ENCODE measurements around the gene USP47.

Gene USP47

DNA sequence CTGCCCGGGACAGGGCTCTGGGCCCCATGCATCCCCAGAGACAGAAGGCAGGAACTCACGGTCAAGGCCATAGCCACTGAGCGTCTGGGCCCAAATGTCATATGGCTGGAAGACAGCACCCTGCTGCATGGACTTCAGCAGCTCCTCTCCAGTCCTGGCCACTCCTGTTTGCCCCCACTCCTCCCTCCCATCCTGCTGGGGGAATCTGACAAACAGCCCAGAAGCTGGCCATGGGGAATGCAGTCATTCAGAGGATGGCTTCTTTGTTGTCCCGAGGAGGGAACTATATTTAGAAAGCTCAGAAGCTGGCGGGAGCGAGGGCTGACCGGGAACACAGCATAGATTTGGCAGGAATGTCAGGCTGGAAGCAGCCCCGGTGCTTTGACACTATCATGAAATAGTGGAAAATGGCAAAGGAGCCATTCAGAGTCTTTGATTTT, 131.6 kb downstream of the USP47 start:
- no peak for DNase-seq (ENCODE audit: low read depth, low spot score)
- H3K4me3 ChIP-seq (ENCODE audit: low read length) = no peak overlapping the region

GRCh38 chr11:11973866-11974265, 132.1 kb downstream of the USP47 start:
- no peak overlapping the region for H3K4me3 ChIP-seq (ENCODE audit: low read length)
- DNase-seq (ENCODE audit: low read depth, low spot score) = no peak

DNA sequence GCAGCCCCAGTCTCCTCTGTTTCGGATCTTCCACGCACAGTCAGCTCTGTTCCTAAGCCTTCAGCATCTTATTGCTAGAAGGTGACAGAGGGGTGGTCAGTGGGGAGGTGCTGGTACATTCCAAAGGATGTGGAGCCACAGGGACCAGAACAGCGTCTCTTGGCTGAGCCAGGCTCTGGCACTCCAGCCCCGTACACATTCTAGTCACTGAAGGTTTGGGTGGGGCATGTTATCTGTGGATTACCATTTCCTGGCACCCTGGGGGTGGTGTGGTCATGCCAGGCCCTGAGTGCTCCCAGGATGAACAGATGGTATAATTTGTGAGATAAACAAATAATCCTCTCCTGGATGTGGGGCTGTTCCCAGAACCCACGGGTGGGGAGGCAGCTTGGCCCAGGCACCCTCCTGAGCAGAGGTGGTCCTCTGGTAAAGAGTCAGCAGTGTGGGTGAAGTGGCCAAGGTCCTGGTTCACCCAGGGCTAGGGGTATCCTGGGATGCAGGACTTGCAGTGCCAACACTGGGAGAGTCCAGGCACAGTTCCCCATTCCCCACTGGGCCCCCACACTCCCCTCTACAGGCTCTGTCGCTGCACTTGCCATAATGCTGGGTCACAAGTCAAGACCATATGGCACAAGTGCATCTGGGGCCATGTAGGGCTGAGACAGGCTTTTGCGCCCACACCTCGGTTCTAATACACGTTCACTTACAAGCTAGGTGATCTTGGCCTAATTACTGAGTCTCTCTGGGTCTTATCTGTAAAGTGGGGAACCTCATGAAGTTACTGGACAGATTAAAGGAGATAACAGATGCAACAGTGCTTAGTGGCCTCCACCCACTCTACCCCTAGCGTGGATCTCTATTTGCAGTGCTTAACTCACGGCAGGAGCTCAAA, 133.7 kb downstream of the USP47 start:
- H3K4me3 ChIP-seq (ENCODE audit: low read length) = no peak overlapping the region
- DNase-seq (ENCODE audit: low read depth, low spot score) = no peak

GRCh38 chr11:11976481-11977127, 134.8 kb downstream of the USP47 start:
- no peak overlapping the region for H3K4me3 ChIP-seq (ENCODE audit: low read length)
- no peak for DNase-seq (ENCODE audit: low read depth, low spot score)

GRCh38 chr11:11977206-11977938, 135.6 kb downstream of the USP47 start:
- H3K4me3 ChIP-seq (ENCODE audit: low read length) = no peak overlapping the region
- no peak for DNase-seq (ENCODE audit: low read depth, low spot score)

- no peak overlapping the region for H3K4me3 ChIP-seq (ENCODE audit: low read length)
- DNase-seq (ENCODE audit: low read depth, low spot score) = no peak
Measured at GRCh38 chr11:11978098-11978637, 136.4 kb downstream of the USP47 start.

DNA sequence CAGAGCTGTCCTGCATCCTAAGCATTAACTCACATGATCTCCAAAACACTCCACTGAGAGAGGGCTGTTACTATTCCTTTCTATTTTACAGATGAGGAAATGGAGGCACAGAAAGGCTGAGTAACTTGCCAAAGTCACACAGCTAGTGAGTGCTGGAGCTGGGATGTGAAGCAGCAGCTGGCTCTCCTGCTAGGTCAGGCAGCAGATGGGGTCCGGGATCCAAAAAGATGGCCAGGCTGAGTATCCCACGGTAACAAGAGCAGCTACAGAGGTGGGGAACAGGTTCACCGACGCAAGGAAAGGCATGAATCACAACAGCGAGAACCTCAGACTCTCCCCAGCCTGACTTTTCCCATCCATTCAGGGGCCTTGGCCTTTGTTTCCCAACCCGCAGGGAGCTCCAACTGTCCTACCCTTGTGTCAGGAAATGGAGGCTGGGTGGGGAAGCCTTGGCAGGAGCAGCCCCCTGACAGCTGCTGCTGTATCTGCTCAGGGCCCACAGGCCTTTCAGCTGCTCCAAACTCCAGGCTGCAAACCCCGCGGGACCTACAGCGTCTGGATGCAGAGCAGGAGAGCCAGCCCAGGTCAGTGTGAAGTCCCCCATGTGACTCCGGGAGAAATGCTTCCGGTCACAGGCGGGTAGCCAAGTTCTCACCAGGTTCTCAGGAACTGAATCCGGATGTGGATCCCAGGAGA, 137.2 kb downstream of the USP47 start:
- no peak overlapping the region for H3K4me3 ChIP-seq (ENCODE audit: low read length)
- no peak for DNase-seq (ENCODE audit: low read depth, low spot score)

DNA sequence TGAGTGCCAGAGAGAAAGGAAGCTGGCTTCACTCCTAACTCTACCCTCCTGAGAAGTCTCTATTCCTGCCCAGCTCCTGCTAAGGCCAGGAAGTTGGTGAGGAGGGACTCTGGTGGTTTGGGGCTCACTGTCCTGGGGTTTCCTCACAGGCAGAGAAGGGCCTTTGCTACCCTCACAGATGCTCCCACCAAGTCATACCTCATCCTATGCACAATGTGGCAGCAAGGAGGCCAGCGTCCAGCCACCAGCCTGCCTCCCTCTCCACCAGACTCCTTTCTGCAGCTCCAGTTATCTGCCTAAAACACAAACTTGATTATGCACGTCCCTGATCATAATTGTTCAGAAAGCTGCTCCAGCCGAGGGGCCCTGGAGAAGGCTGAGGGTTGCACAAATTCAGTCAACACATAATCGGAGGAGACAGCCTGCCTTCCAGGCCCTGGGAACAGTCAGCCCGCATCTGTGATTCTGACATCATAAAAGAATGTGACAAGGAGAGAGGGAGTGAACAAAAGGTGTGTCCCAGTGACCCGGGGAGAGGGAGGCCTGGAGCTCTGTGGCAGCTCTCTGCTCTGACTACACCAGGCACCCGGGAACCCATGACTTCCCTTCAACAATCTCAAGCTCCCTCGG, 137.8 kb downstream of the USP47 start:
- DNase-seq (ENCODE audit: low read depth, low spot score) = no peak
- H3K4me3 ChIP-seq (ENCODE audit: low read length) = no peak overlapping the region

DNA sequence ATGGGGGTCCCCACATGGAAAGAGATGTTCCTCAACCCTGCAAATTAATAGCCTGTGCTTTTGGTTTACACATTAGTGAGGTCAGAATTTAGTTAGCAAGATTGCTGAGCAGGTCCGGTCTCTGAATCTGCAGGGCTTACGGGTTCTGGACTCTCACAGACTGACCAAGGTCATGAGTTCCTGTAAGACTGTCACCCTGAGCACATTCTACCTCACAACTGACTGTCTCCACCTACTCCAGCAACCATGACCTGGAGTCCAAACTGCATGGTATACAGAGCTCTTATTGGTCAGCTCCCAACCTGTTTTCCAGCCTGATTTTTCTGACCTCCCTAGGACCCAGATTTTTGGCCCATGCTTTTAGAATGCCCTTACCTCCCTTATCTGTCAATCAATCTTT, 138.4 kb downstream of the USP47 start:
- DNase-seq (ENCODE audit: low read depth, low spot score) = no peak
- no peak overlapping the region for H3K4me3 ChIP-seq (ENCODE audit: low read length)

DNA sequence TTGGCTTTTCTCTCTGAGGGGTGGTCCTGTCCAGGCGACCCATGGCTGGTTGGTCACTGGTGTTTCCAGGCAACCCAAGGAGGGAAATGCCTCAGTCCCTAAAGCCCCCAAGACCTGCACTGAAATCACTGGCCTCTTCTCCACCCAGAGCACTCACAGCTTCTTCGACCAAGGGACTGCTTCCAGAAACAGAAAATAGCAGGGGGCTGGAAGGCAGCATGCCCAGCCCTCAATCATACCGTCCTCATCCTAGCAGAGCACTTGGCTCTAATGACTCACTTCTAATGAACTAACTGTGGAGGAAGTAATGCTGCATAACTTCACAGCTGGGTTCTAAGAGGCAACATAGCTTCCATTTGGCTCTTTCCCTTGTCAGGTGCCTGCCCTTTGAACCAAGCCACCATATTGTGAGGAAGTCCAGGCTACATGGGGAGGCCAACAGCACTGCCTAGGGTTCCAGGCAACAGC, 139.1 kb downstream of the USP47 start:
- no peak overlapping the region for H3K4me3 ChIP-seq (ENCODE audit: low read length)
- no peak for DNase-seq (ENCODE audit: low read depth, low spot score)

DNA sequence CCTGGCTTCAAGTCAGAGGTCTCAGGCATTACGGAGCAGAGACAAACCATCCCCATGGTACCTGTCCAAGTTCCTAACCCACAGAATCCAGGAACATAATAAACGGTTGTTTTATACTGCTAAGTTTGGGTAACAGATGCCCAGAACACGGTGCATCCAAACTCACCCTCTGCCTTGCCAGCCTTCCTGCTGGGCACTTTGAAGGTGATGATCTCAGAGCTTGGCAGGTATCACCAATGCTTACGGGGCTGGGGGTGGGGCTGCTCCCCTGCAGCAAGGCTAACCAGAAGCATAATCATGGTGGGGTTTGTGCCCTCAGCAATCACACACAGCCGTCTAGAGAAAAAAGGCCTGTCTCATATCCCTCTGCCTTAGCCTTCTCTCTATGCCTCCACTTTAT, 139.6 kb downstream of the USP47 start:
- H3K4me3 ChIP-seq (ENCODE audit: low read length) = no peak overlapping the region
- no peak for DNase-seq (ENCODE audit: low read depth, low spot score)

- no peak for DNase-seq (ENCODE audit: low read depth, low spot score)
Measured at GRCh38 chr11:11981840-11982239, 140.1 kb downstream of the USP47 start.

DNA sequence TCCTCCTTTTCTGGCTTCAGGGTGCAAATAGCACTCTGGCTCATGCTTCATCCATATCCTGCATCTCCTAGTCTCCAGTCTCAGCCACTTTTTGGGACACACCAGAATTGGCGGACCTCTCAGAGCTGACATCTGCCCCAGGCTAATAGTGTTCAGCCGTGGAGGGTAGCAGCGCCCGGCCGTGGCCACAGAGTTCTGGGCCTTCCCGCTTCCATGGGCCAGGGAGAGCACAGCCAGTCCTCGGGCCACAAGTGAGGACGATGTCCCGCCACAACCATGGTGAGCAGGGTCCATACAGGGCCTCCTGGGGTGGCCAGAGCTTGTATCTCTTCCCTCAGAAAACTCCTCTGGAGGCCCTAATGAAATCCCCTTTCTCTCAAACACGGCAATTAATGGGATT, 140.7 kb downstream of the USP47 start:
- no peak for DNase-seq (ENCODE audit: low read depth, low spot score)
- H3K4me3 ChIP-seq (ENCODE audit: low read length) = no peak overlapping the region

More at GRCh38 chr11:11981840-11982239, 140.1 kb downstream of the USP47 start:
- H3K4me3 ChIP-seq (ENCODE audit: low read length) = no peak overlapping the region

DNA sequence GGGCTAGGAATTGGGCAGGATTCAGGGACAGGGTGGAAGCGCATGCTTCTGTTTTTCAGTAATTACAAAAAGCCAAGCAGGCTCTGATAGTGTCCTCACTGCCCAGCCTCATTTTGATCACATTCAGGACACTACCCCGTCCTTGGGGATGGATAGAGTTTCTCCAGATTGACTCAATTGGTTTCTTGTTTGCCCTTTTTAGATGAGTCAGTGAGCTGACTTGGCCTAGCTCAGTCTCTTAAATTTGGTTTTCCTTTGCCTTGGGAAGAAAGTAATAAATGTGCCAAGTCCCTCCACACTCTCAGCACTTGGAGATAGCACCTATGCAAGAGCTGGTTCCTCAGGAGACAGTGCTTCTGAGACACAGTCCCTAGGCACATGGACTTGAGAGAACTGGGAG, 141.2 kb downstream of the USP47 start:
- no peak for DNase-seq (ENCODE audit: low read depth, low spot score)
- no peak overlapping the region for H3K4me3 ChIP-seq (ENCODE audit: low read length)

GRCh38 chr11:11983427-11983826, 141.7 kb downstream of the USP47 start:
- DNase-seq (ENCODE audit: low read depth, low spot score) = no peak
- no peak overlapping the region for H3K4me3 ChIP-seq (ENCODE audit: low read length)

GRCh38 chr11:11984563-11984962, 142.8 kb downstream of the USP47 start:
- no peak for DNase-seq (ENCODE audit: low read depth, low spot score)
- H3K4me3 ChIP-seq (ENCODE audit: low read length) = no peak overlapping the region

GRCh38 chr11:11985016-11985715, 143.4 kb downstream of the USP47 start:
- no peak overlapping the region for H3K4me3 ChIP-seq (ENCODE audit: low read length)
- DNase-seq (ENCODE audit: low read depth, low spot score) = no peak
